Measurements from ENCODE around the gene ARCN1.

The ARCN1 gene

DNA sequence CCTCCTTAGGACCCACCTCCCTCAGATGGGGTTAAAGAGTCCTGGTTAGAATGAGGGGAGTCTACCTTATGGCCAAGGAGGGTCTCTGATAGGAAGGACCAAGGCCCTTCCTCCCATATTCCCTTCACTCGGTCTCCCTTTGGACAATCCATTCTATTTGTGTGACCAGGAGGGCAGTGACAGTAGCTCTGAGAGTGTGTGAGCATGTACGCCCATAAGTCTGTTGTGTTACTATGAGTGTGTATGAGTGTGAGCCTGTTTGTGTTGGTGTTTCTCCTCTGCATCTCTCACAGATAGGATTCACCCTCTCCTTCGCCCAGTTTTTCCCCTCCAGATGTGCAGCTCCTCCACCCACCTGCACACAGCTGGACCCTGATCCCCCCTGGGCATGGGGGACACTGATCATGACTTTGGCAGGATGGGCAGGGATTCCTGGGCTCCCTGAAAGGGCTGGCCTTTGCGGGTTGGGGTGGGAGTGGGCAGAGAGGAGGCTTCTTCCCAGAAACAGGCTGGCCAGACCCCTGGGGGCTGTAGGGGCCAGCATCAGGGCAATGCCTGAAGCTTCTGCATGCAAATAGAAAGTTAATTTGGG, 49.7 kb downstream of the ARCN1 start:
- no peak for DNase-seq

GRCh38 chr11:118622376-118623268, 50.4 kb downstream of the ARCN1 start:
- peak in 1 of 2 donors; percentile 15 for DNase-seq

DNA sequence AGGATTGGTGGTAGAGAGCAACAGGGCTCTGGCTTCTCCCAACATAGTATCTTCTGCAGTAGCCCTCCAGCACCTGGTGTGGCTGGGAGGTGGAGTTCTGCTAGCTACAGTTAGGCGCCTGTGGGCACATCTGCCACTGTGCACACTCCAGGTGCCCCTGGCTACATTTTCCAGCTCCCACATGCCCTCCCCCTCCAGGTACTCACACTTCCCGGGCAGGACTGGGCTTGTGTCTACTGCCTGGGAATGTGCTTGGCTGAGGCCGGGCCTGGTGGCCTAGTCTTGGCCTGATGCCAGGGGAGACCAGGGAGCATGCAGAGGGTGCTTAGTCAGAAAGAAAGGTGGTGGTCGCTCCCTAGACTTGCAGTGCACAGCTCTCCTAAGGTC, 51.1 kb downstream of the ARCN1 start:
- no peak for DNase-seq

DNA sequence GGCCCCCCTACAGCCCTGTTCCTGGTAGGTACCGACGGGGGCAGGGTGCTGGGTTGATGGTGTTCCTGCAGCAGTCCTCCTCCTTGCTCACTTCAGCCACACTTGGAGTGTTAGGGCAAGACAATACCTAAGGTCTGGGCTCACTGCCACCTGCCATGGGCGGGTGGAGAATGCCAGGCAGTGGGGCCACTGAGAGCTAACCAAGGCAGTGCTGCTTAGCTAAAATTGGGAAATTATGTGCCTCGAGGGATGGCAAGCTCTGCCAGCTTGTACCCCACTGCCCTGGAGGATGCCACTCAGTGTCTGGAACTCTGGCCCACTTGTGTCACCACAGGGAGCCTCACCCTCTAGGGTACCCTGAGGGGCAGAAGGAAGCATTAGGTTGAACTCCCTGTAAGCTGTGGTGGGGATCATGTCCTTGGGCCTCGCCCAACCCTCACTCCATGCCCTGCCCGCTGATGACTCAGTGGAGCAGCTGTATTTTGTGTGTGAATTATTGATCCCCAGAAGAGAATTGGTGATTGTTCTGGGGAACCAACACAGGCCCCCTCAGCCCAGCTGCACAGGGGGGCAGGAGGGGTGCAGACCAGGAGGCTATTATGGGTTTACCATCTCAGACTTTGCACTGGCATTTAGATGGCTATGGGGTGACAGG, 53.0 kb downstream of the ARCN1 start:
- no peak for DNase-seq

- DNase-seq, result no peak
These were observed 53.8 kb downstream of the ARCN1 start for GRCh38 chr11:118625976-118626375.

GRCh38 chr11:118627566-118627965, 55.4 kb downstream of the ARCN1 start:
- no peak for DNase-seq

- DNase-seq, result no peak
These were observed 55.8 kb downstream of the ARCN1 start for GRCh38 chr11:118628031-118628430.

GRCh38 chr11:118628432-118628831, 56.2 kb downstream of the ARCN1 start:
- DNase-seq, result no peak

GRCh38 chr11:118628861-118629549, 56.8 kb downstream of the ARCN1 start:
- no peak for DNase-seq

GRCh38 chr11:118629761-118630661, 57.8 kb downstream of the ARCN1 start:
- DNase-seq, result no peak

DNA sequence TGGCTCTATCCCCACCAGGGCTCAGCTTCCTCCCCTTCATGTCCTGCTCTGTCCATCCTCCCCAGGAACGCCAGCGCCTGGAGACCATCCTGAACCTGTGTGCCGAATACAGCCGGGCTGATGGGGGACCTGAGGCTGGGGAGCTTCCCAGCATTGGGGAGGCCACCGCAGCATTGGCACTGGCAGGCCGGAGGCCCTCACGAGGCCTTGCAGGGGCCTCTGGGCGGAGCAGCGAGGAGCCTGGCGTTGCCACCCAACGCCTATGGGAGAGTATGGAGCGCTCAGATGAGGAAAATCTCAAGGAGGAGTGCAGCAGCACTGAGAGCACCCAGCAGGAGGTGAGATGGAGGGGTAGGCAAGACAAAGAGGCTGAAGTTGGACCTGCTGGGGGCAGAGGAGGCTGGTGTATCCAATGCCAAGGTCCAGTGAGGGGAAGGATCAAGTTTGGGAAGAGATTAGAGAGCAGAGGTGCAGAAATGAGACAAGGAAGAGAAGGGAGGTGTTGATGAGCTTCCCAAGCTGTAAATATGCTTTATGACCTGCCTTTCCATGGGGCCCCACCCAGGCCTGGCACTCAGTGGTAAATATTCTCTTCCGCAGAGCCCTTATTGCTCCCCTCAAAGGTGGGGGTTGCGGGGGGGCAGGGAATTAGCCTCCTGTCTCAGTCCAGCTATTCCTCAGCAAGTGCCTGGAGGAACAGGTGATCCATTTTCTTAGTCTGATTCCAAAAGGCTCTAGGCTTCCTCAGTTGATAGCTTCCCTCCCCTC, 59.1 kb downstream of the ARCN1 start:
- no peak for DNase-seq

- no peak for DNase-seq
These were observed 60.5 kb downstream of the ARCN1 start for GRCh38 chr11:118632577-118633318.

GRCh38 chr11:118633319-118633690, 61.1 kb downstream of the ARCN1 start:
- DNase-seq, result no peak

DNA sequence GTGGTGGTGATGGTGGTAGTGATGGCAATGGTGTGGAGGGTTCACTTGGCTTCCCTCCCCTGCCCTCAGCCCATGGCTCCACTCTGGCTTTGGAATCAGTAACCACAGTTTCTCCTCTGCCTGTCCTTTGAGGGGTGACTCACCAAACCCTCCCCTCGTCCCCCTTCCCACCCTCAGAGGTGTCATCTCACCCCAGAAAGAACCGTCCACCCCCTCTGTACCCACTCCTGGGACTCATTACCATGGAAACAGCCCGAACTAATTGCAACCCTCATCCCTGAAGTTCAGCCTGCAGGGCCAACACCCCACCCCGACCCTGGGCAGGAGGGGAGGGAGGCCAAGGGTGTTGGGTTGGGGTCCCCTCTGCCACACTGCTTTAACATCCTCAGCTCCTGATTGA, 61.8 kb downstream of the ARCN1 start:
- DNase-seq, result no peak

DNA sequence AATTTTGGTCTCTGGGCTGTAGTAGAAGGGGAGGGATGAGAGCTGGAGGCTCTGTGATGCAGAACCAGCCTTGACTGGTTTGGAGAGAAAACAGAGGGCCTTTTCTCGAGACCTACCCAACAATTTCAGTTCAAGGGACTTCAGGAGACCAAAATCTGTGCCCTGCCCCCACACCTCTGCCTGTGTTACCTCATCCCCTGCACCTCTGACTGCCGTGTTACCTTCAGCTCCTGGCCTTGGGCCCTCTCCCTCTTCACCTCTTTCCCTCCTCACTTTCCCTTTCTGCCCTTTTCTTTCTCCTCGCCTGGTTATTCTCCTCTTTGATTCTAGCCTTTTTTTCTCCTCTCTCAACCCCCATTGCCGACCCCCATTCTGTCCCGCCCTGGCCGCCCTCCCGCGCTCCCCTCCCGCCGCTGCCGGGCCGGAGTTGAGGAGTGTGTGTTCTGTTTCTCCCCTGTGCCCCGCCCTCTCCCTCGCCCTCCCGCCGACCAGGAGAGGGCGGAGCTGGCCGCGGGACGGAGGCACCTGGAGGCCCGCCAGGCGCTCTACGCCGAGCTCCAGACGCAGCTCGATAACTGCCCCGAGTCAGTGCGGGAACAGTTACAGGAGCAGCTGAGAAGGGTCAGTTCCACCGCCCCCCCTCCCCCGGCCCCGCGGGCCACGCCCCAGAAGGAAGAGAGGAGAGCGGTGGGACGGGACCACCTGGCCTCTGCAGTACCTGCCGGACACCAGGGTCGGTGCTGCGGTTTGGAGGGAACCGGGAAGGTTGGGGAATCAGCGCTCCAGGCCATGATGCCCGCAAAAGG, 62.4 kb downstream of the ARCN1 start:
- no peak for DNase-seq

GRCh38 chr11:118635237-118635591, 63.0 kb downstream of the ARCN1 start:
- no peak for DNase-seq

GRCh38 chr11:118635642-118636041, 63.4 kb downstream of the ARCN1 start:
- no peak for DNase-seq

DNA sequence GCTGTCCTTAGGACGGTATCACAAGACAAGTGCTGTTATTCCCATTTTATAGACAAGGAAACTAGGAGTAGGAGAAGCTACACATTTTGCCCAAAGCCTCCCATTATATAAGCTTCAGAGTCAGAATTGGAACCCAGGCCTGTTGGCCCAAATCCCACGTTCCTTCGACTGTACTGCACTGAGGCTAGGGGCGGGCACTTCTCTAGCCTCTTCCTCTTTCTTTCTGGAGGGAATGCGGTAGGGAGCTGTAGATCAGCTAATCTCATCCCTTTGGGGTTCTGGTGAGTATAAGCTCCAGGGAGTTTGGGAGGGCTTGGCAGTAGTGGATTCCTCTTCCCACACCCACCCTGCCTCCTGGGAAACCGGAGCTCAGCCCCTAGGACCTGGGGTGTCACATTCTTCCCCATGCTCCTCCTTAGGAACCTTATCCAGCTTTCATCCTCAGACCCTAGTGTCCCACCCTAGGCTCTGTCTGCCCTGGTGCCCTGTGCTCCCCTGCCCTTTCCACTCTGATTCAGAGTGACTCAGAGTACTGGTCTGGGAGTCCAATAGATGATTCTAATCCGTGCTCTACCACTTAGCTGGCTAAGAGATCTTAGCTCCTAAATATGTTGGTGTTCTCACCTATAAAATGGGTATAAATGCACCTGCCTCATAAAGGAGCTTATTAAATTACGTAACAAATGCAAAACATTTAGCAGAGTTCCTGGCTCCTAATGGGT, 64.5 kb downstream of the ARCN1 start:
- DNase-seq, result no peak

DNA sequence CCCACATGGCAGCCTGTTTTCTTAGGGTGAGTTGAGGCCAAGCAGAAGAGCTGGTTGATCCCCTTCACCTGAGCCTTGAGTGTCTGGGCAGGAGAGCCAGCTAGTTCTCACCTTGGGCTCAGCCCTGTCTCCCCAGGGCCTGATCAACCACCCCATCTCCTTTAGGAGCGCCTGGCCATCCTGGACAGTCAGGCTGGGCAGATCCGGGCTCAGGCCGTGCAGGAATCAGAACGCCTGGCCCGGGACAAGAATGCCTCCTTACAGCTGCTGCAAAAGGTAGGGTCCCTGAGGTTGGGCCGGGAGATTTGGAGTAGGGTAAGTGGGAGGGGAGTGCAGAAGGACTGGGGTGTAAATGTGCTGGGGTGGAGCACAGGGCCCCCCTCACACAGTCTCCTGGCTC, 66.5 kb downstream of the ARCN1 start:
- DNase-seq, result no peak
